Hepatocyte (in vitro differentiated cells): ENCODE measurements around the gene SLC13A3. TPM values are rescaled to one million over a fixed set of nuclear protein-coding genes. Genes with fewer than 3 reads are reported as not detected.
A peak's percentile ranks its signal among the peaks of the same experiment; 100 is the strongest.

ENCODE experiments used
- DNase-seq: peaks from one replicate; pipeline ENCODE4 v3.0.0-alpha.2; 2016; ENCODE audit warnings: low spot score
- H2AFZ ChIP-seq: fragments of 200-600 bp; sonication (generic); 2 replicates; pipeline ENCODE4 v1.6.0; 2016; ENCODE audit warnings: antibody characterized with exemption, mild to moderate bottlenecking
- H3K27ac ChIP-seq: fragments of 200-600 bp; sonication (generic); 2 replicates; pipeline ENCODE4 v1.5.1; 2016; ENCODE audit warnings: mild to moderate bottlenecking
- H3K27me3 ChIP-seq: fragments of 200-600 bp; sonication (generic); 2 replicates; pipeline ENCODE4 v1.6.1; 2016
- H3K36me3 ChIP-seq: fragments of 200-600 bp; sonication (generic); replicated peaks from 2 replicates; pipeline ENCODE4 v1.5.1; 2016; ENCODE audit warnings: low read depth; ENCODE audit not compliant: insufficient read depth
- H3K4me1 ChIP-seq: fragments of 200-600 bp; sonication (generic); 2 replicates; pipeline ENCODE4 v1.5.1; 2016; ENCODE audit warnings: mild to moderate bottlenecking, moderate library complexity; ENCODE audit not compliant: insufficient read depth
- H3K4me2 ChIP-seq: fragments of 200-600 bp; sonication (generic); 2 replicates; pipeline ENCODE4 v1.6.0; 2016
- H3K4me3 ChIP-seq: fragments of 200-600 bp; sonication (generic); 2 replicates; pipeline ENCODE4 v1.5.1; 2016; ENCODE audit warnings: mild to moderate bottlenecking
- H3K79me2 ChIP-seq: fragments of 200-600 bp; sonication (generic); 2 replicates; pipeline ENCODE4 v1.6.0; 2017; ENCODE audit warnings: mild to moderate bottlenecking
- H3K9me2 ChIP-seq: fragments of 200-600 bp; sonication (generic); replicated peaks from 2 replicates; pipeline ENCODE4 v1.6.0; 2017; ENCODE audit warnings: mild to moderate bottlenecking; ENCODE audit not compliant: insufficient read depth
- H3K9me3 ChIP-seq: fragments of 200-600 bp; sonication (generic); 2 replicates; pipeline ENCODE4 v1.5.1; 2016; ENCODE audit warnings: low read depth, mild to moderate bottlenecking
- H4K20me1 ChIP-seq: fragments of 200-600 bp; sonication (generic); 2 replicates; pipeline ENCODE4 v1.6.0; 2016; ENCODE audit warnings: mild to moderate bottlenecking; ENCODE audit not compliant: insufficient read depth, poor library complexity, severe bottlenecking
- EZH2 ChIP-seq: fragments of 200-600 bp; sonication (generic); IDR thresholded peaks from 2 replicates; pipeline ENCODE4 v1.6.1; 2016; ENCODE audit warnings: antibody characterized with exemption, mild to moderate bottlenecking, borderline replicate concordance
- EZH2phosphoT487 ChIP-seq: fragments of 200-600 bp; sonication (generic); IDR thresholded peaks from one replicate; pipeline ENCODE4 v1.6.1; 2018; ENCODE audit warnings: antibody characterized with exemption, mild to moderate bottlenecking, low read depth, moderate library complexity; ENCODE audit not compliant: unreplicated experiment, severe bottlenecking
- WGBS: methylation state at CpG from one replicate; pipeline ENCODE4 v1.1.6; 2016; ENCODE audit warnings: low lambda C conversion rate; ENCODE audit errors: missing lambda C conversion rate; 5-methylcytosine and 5-hydroxymethylcytosine counted together
- polyA plus RNA-seq: library from polyadenylated mRNA; unstranded; fragments of >200 nt; fragmentation: Nextera tagmentation; extraction: Ambion mirVana; gene quantifications from 2 replicates; pipeline ENCODE4 v1.2.1, GENCODE V29; 2016
- total RNA-seq: library from RNA; depleted of rRNA; stranded (reverse); fragments of >200 nt; gene quantifications from 2 replicates; pipeline ENCODE4 v1.2.3, GENCODE V29; 2014
- TF ChIP-seq, protein P1 (sequence below): fragments of 200-600 bp; sonication (generic); IDR thresholded peaks from 2 replicates; pipeline ENCODE4 v1.5.1; 2016; ENCODE audit warnings: antibody characterized with exemption, mild to moderate bottlenecking; ENCODE audit not compliant: poor library complexity

Gene SLC13A3
- total and polyA plus RNA-seq, 2 experiments from 2014 or later, result 1.8 to 9.4 TPM

DNA sequence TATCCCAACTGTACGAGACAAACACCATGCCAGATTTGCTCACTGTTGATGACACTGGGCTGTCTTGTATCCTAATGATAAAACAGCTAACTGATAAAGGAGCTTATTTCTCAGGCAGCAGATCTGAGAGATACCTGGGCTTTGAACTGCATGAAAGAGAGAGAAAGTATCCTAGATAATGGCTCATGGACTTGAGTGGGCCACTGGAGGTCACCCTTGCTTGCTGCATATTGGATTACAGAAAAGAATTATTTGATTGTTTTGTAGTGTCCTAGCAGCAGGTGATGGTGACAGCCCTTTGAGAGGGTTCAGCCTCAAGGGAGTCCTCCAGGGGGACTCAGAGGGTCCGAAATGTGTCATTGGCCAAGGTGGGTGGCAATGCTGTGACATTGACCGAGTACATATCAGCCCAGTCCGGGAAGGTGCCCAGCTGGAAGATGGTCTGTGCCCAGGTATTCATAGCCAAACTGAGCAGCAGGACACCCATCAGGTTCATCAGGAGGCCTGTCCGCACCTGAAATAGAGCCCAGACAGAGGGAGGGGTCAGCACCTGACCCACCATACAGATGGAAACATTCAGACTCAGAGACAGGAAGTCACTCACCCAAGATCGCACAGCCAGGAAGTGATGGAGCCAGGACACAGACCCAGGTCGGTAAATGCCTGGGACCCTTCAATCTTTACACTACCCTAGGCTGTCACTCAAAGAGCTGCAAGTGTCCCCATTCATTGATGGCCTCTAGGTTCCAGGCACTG is 91.4 kb downstream of the SLC13A3 start:
- H3K27ac ChIP-seq, result no peak overlapping the region
- no peak for DNase-seq
- TF ChIP-seq, protein P1, sequence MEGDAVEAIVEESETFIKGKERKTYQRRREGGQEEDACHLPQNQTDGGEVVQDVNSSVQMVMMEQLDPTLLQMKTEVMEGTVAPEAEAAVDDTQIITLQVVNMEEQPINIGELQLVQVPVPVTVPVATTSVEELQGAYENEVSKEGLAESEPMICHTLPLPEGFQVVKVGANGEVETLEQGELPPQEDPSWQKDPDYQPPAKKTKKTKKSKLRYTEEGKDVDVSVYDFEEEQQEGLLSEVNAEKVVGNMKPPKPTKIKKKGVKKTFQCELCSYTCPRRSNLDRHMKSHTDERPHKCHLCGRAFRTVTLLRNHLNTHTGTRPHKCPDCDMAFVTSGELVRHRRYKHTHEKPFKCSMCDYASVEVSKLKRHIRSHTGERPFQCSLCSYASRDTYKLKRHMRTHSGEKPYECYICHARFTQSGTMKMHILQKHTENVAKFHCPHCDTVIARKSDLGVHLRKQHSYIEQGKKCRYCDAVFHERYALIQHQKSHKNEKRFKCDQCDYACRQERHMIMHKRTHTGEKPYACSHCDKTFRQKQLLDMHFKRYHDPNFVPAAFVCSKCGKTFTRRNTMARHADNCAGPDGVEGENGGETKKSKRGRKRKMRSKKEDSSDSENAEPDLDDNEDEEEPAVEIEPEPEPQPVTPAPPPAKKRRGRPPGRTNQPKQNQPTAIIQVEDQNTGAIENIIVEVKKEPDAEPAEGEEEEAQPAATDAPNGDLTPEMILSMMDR, result peak; percentile 7
- no peak for TF ChIP-seq EZH2phosphoT487
- H3K36me3 ChIP-seq, result no peaks in the 10 kb centered on the region
- no peaks in the 10 kb centered on the region for H4K20me1 ChIP-seq
- H3K4me1 ChIP-seq, result no peaks in the 10 kb centered on the region
- no peaks in the 10 kb centered on the region for H3K79me2 ChIP-seq
- no peak overlapping the region for H3K4me3 ChIP-seq
- H3K9me3 ChIP-seq, result no peaks in the 10 kb centered on the region
- H3K27me3 ChIP-seq, result no peaks in the 10 kb centered on the region
- no peak overlapping the region for H2AFZ ChIP-seq
- H3K9me2 ChIP-seq, result no peaks in the 10 kb centered on the region
- 88% methylated on average over 7 of the region's 7 CpGs for WGBS
- H3K4me2 ChIP-seq, result no peak overlapping the region

GRCh38 chr20:46559001-46559400 is 92.3 kb downstream of the SLC13A3 start:
- Histone ChIP-seq H3K27me3 (no peaks in the 10 kb centered on the region), H3K79me2 (no peaks in the 10 kb centered on the region), H3K36me3 (no peaks in the 10 kb centered on the region), H3K9me2 (no peaks in the 10 kb centered on the region), H2AFZ (no peak overlapping the region), H3K4me1 (no peaks in the 10 kb centered on the region), H3K9me3 (no peaks in the 10 kb centered on the region), H4K20me1 (no peaks in the 10 kb centered on the region), H3K27ac (no peak overlapping the region), H3K4me3 (no peak overlapping the region), H3K4me2 (no peak overlapping the region)
- DNase-seq, result no peak
- WGBS, result 89% methylated on average over 3 of the region's 3 CpGs
- TF ChIP-seq EZH2phosphoT487 (no peak), EZH2 (no peak)
- TF ChIP-seq, protein P1, result no peak

DNA sequence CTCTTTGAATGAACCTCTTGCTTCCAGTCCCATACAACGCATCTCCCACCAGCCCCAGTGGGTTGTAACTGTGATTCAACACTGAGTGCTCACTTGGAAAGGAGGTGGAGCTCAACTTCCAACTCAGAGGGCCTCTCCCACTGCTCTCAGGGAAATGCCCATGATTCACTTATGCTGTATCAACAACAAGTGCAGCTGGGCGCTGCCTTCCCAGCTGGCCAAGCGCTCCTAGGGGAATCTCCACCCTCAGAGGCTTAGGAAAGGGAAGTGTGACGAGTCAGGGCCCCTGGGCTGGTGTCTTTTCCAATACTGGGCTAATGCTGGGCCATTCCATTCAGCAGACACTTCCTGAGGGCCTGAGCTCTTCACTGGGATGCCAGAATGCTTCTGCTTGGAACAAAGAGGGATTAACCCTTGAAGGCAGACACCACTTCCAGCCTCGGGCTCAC is 92.7 kb downstream of the SLC13A3 start:
- H3K79me2 ChIP-seq, result no peaks in the 10 kb centered on the region
- H3K4me3 ChIP-seq, result no peak overlapping the region
- H3K36me3 ChIP-seq, result no peaks in the 10 kb centered on the region
- no peaks in the 10 kb centered on the region for H3K4me1 ChIP-seq
- no peaks in the 10 kb centered on the region for H3K9me3 ChIP-seq
- TF ChIP-seq, protein P1, result no peak
- no peak for TF ChIP-seq EZH2
- TF ChIP-seq EZH2phosphoT487, result no peak
- H4K20me1 ChIP-seq, result no peaks in the 10 kb centered on the region
- no peak overlapping the region for H3K27ac ChIP-seq
- no peaks in the 10 kb centered on the region for H3K27me3 ChIP-seq
- no peak overlapping the region for H2AFZ ChIP-seq
- H3K4me2 ChIP-seq, result no peak overlapping the region
- DNase-seq, result peak; percentile 72
- no peaks in the 10 kb centered on the region for H3K9me2 ChIP-seq
- WGBS, result 70% methylated on average over 5 of the region's 5 CpGs
